Neural cell (in vitro differentiated cells): ENCODE results near the gene ASIC5. TPM values are rescaled to one million over a fixed set of nuclear protein-coding genes. Genes with fewer than 3 reads are reported as not detected.

Experiments
- H2AFZ ChIP-seq: fragments of 200-600, 300-800 bp; sonication (generic), shearing (Covaris generic); 2 replicates; pipeline ENCODE4 v1.6.0; 2014; ENCODE audit warnings: low read depth, mild to moderate bottlenecking, antibody characterized with exemption, low read length, moderate library complexity
- H3F3A ChIP-seq: fragments of 200-600 bp; shearing (Covaris generic); 2 replicates; pipeline ENCODE4 v1.6.1; 2016; ENCODE audit warnings: mild to moderate bottlenecking, moderate library complexity, mixed read lengths, antibody characterized with exemption, low read length; ENCODE audit not compliant: insufficient read depth, poor library complexity, severe bottlenecking
- H3K27ac ChIP-seq: fragments of 200-600, 300-800 bp; sonication (generic), shearing (Covaris generic); 2 replicates; pipeline ENCODE4 v1.5.1; 2014; ENCODE audit warnings: mild to moderate bottlenecking, low read length, moderate library complexity
- H3K27me3 ChIP-seq: fragments of 300-800, 200-600 bp; sonication (generic), shearing (Covaris generic); 2 replicates; pipeline ENCODE4 v1.6.0; 2014; ENCODE audit warnings: mild to moderate bottlenecking, low read depth, low read length, moderate library complexity; ENCODE audit not compliant: insufficient read depth
- H3K36me3 ChIP-seq: fragments of 300-800, 200-600 bp; sonication (generic), shearing (Covaris generic); 2 replicates; pipeline ENCODE4 v1.5.1; 2014; ENCODE audit warnings: mild to moderate bottlenecking, antibody characterized with exemption, low read length, moderate library complexity; ENCODE audit not compliant: insufficient read depth
- H3K4me2 ChIP-seq: fragments of 300-800, 200-600 bp; sonication (generic), shearing (Covaris generic); 2 replicates; pipeline ENCODE4 v1.6.0; 2014; ENCODE audit warnings: mild to moderate bottlenecking, low read length
- H3K4me3 ChIP-seq: fragments of 300-800, 200-600 bp; sonication (generic), shearing (Covaris generic); 2 replicates; pipeline ENCODE4 v1.5.1; 2014; ENCODE audit warnings: mild to moderate bottlenecking, low read length, moderate library complexity
- H3K79me2 ChIP-seq: fragments of 200-600 bp; shearing (Covaris generic); replicated peaks from 2 replicates; pipeline ENCODE4 v1.6.0; 2014; ENCODE audit warnings: mild to moderate bottlenecking, low read length, moderate library complexity; ENCODE audit not compliant: insufficient read depth
- H3K9ac ChIP-seq: fragments of 300-800, 200-600 bp; sonication (generic), shearing (Covaris generic); 2 replicates; pipeline ENCODE4 v1.6.1; 2016; ENCODE audit warnings: mild to moderate bottlenecking, low read length, mixed read lengths
- H3K9me2 ChIP-seq: fragments of 200-600 bp; shearing (Covaris generic); 2 replicates; pipeline ENCODE4 v1.6.1; 2016; ENCODE audit warnings: mild to moderate bottlenecking, low read length, mixed read lengths; ENCODE audit not compliant: insufficient read depth
- H3K9me3 ChIP-seq: fragments of 200-600, 300-800 bp; sonication (generic), shearing (Covaris generic); 2 replicates; pipeline ENCODE4 v1.6.1; 2016; ENCODE audit warnings: mild to moderate bottlenecking, mixed run types, low read length, moderate library complexity, mixed read lengths
- H4K20me1 ChIP-seq: fragments of 200-600 bp; shearing (Covaris generic); 2 replicates; pipeline ENCODE4 v1.6.1; 2016; ENCODE audit warnings: mild to moderate bottlenecking, mixed run types; ENCODE audit not compliant: insufficient read depth
- EP300 ChIP-seq: fragments of 450-650 bp; conservative IDR thresholded peaks from 2 replicates; pipeline ENCODE4 v1.6.1; 2014; ENCODE audit warnings: antibody characterized with exemption, mild to moderate bottlenecking, moderate library complexity; ENCODE audit not compliant: poor library complexity, severe bottlenecking
- EZH2 ChIP-seq: fragments of 200-600, 300-800 bp; shearing (Covaris generic), sonication (generic); IDR thresholded peaks from 2 replicates; pipeline ENCODE4 v1.6.1; 2014; ENCODE audit warnings: antibody characterized with exemption, low read length, borderline replicate concordance, mild to moderate bottlenecking; ENCODE audit not compliant: insufficient read depth, poor library complexity, severe bottlenecking
- MXI1 ChIP-seq: fragments of 450-650 bp; conservative IDR thresholded peaks from 2 replicates; pipeline ENCODE4 v1.6.1; 2014; ENCODE audit warnings: antibody characterized with exemption, mild to moderate bottlenecking; ENCODE audit not compliant: poor library complexity, severe bottlenecking
- POLR2AphosphoS5 ChIP-seq: IDR thresholded peaks from 2 replicates; pipeline ENCODE4 v1.6.1; 2012
- RAD21 ChIP-seq: fragments of 450-650 bp; conservative IDR thresholded peaks from 2 replicates; pipeline ENCODE4 v1.6.1; 2014; ENCODE audit warnings: antibody characterized with exemption, mild to moderate bottlenecking, moderate library complexity
- SMC3 ChIP-seq: fragments of 450-650 bp; conservative IDR thresholded peaks from 2 replicates; pipeline ENCODE4 v1.6.1; 2014; ENCODE audit warnings: antibody characterized with exemption, mild to moderate bottlenecking, moderate library complexity; ENCODE audit not compliant: poor library complexity
- TAF1 ChIP-seq: IDR thresholded peaks from 2 replicates; pipeline ENCODE4 v1.6.1; 2012; ENCODE audit warnings: low read depth
- polyA plus RNA-seq: library from polyadenylated mRNA; depleted of rRNA; stranded (reverse); fragments of >200 nt; gene quantifications from 2 replicates; pipeline ENCODE4 v1.2.3, GENCODE V29; 2014
- TF ChIP-seq, protein P1 (sequence below): IDR thresholded peaks from 2 replicates; pipeline ENCODE4 v1.6.1; 2012; ENCODE audit warnings: borderline replicate concordance
- TF ChIP-seq, protein P2 (sequence below): fragments of 450-650 bp; IDR thresholded peaks from 2 replicates; pipeline ENCODE4 v1.5.1; 2014; ENCODE audit warnings: antibody characterized with exemption, mild to moderate bottlenecking, moderate library complexity; ENCODE audit not compliant: poor library complexity, severe bottlenecking

Gene ASIC5
- polyA plus RNA-seq, 1 donor from 2014 or later, result not detected

DNA sequence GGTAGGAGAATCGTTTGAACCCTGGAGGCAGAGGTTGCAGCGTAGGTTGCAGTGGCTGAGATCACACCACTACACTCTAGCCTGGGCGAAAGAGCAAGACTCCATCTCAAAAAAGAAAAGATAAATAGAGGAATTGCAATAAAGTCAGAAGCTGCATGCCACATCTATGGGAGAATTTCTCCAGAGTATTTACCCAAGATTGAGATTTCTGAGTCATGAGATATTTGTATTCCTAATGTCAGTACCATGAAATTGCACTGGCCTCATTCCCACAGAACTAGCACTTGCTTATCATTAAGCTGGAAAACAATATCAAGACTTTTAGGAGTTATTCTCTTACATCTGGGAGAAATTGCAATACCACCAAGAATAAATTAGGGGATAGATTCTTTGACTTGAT lies 37.4 kb downstream of the ASIC5 start:
- Histone ChIP-seq H3K36me3 (no peaks in the 10 kb centered on the region), H2AFZ (no peak overlapping the region), H3K79me2 (no peaks in the 10 kb centered on the region), H4K20me1 (no peaks in the 10 kb centered on the region), H3F3A (no peaks in the 10 kb centered on the region), H3K27me3 (no peaks in the 10 kb centered on the region), H3K9me2 (no peaks in the 10 kb centered on the region), H3K4me3 (no peak overlapping the region), H3K4me2 (no peak overlapping the region), H3K9ac (no peak overlapping the region), H3K27ac (no peak overlapping the region), H3K9me3 (no peaks in the 10 kb centered on the region)
- no peak for TF ChIP-seq RAD21
- TF ChIP-seq, protein P1, sequence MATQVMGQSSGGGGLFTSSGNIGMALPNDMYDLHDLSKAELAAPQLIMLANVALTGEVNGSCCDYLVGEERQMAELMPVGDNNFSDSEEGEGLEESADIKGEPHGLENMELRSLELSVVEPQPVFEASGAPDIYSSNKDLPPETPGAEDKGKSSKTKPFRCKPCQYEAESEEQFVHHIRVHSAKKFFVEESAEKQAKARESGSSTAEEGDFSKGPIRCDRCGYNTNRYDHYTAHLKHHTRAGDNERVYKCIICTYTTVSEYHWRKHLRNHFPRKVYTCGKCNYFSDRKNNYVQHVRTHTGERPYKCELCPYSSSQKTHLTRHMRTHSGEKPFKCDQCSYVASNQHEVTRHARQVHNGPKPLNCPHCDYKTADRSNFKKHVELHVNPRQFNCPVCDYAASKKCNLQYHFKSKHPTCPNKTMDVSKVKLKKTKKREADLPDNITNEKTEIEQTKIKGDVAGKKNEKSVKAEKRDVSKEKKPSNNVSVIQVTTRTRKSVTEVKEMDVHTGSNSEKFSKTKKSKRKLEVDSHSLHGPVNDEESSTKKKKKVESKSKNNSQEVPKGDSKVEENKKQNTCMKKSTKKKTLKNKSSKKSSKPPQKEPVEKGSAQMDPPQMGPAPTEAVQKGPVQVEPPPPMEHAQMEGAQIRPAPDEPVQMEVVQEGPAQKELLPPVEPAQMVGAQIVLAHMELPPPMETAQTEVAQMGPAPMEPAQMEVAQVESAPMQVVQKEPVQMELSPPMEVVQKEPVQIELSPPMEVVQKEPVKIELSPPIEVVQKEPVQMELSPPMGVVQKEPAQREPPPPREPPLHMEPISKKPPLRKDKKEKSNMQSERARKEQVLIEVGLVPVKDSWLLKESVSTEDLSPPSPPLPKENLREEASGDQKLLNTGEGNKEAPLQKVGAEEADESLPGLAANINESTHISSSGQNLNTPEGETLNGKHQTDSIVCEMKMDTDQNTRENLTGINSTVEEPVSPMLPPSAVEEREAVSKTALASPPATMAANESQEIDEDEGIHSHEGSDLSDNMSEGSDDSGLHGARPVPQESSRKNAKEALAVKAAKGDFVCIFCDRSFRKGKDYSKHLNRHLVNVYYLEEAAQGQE, result no peak
- TF ChIP-seq TAF1, result no peak
- TF ChIP-seq EP300, result no peak
- TF ChIP-seq, protein P2, sequence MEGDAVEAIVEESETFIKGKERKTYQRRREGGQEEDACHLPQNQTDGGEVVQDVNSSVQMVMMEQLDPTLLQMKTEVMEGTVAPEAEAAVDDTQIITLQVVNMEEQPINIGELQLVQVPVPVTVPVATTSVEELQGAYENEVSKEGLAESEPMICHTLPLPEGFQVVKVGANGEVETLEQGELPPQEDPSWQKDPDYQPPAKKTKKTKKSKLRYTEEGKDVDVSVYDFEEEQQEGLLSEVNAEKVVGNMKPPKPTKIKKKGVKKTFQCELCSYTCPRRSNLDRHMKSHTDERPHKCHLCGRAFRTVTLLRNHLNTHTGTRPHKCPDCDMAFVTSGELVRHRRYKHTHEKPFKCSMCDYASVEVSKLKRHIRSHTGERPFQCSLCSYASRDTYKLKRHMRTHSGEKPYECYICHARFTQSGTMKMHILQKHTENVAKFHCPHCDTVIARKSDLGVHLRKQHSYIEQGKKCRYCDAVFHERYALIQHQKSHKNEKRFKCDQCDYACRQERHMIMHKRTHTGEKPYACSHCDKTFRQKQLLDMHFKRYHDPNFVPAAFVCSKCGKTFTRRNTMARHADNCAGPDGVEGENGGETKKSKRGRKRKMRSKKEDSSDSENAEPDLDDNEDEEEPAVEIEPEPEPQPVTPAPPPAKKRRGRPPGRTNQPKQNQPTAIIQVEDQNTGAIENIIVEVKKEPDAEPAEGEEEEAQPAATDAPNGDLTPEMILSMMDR, result no peak
- TF ChIP-seq POLR2AphosphoS5, result no peak
- TF ChIP-seq EZH2, result no peak
- TF ChIP-seq MXI1, result no peak

DNA sequence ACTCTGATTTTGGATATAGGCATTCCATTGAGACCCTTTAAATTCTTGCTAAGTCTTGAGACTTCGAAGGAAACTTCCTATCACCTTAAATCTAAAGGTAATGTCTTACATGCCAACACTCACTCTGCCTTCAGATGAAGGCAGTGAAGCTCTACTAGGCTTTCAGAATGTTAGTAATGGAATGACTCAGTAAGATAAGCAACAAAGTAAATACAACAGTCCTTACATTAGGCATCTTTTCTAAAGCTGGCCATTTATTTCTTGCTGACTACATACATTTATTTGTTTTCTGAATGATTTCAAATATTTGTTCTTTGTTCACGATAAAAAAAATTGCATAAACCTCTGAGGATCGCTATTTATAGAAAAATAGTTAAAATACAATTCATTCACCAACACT lies 43.5 kb downstream of the ASIC5 start:
- no peaks in the 10 kb centered on the region for H3K36me3 ChIP-seq

More for the DNA sequence above, 43.5 kb downstream of the ASIC5 start:
- no peak overlapping the region for H3K9ac ChIP-seq
- no peaks in the 10 kb centered on the region for H3K27me3 ChIP-seq
- H4K20me1 ChIP-seq, result no peaks in the 10 kb centered on the region
- H3K79me2 ChIP-seq, result no peaks in the 10 kb centered on the region
- no peak overlapping the region for H2AFZ ChIP-seq
- no peaks in the 10 kb centered on the region for H3F3A ChIP-seq
- H3K27ac ChIP-seq, result no peak overlapping the region
- H3K9me3 ChIP-seq, result no peaks in the 10 kb centered on the region
- no peaks in the 10 kb centered on the region for H3K9me2 ChIP-seq
- no peak overlapping the region for H3K4me2 ChIP-seq
- H3K4me3 ChIP-seq, result no peak overlapping the region
- TF ChIP-seq RAD21 (no peak), TAF1 (no peak), SMC3 (no peak), POLR2AphosphoS5 (no peak), MXI1 (no peak), EP300 (no peak), EZH2 (no peak)
- TF ChIP-seq, protein P1, result no peak
- TF ChIP-seq, protein P2, result no peak
